ENCODE data around the gene STX8. TPM values are rescaled to one million over a fixed set of nuclear protein-coding genes. Genes with fewer than 3 reads are reported as not detected.

STX8 gene
- total RNA-seq, 2 donors from 2014 or later: 41.6 to 57.2 TPM

DNA sequence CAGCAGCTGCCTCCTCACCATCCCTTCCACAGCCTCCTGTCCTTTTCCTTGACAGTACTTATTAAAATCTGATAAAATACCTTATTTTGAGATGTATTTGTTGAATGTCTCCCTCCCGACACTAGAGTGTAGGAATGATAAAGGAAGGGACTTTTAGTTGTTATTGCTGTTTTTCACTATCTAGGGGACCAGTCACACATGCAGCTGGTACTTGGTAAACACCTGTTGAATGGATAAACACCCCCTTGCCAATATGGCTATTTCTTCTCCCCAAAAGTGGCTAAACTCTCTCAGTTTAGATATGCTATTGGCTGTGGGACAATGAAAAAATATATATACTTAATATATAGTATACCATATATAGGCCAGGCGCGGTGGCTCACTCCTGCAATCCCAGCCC is 96.7 kb downstream of the STX8 start:
- Histone ChIP-seq H3K27ac (no peak overlapping the region), H3K27me3 (no peaks in the 10 kb centered on the region), H3K9me3 (no peaks in the 10 kb centered on the region), H3K9ac (ENCODE audit: low read depth in 2 of 2, low read length in 2 of 2) (no peak overlapping the region), H3K4me1 (no peaks in the 10 kb centered on the region), H3K4me3 (no peak overlapping the region), H3K36me3 (no peaks in the 10 kb centered on the region)
- TF ChIP-seq, protein P1, sequence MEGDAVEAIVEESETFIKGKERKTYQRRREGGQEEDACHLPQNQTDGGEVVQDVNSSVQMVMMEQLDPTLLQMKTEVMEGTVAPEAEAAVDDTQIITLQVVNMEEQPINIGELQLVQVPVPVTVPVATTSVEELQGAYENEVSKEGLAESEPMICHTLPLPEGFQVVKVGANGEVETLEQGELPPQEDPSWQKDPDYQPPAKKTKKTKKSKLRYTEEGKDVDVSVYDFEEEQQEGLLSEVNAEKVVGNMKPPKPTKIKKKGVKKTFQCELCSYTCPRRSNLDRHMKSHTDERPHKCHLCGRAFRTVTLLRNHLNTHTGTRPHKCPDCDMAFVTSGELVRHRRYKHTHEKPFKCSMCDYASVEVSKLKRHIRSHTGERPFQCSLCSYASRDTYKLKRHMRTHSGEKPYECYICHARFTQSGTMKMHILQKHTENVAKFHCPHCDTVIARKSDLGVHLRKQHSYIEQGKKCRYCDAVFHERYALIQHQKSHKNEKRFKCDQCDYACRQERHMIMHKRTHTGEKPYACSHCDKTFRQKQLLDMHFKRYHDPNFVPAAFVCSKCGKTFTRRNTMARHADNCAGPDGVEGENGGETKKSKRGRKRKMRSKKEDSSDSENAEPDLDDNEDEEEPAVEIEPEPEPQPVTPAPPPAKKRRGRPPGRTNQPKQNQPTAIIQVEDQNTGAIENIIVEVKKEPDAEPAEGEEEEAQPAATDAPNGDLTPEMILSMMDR (IDR thresholded peaks at IDR 0.05): no peak
- no peak for DNase-seq
- intact Hi-C loops (cut with DNase I): no loop called here

DNA sequence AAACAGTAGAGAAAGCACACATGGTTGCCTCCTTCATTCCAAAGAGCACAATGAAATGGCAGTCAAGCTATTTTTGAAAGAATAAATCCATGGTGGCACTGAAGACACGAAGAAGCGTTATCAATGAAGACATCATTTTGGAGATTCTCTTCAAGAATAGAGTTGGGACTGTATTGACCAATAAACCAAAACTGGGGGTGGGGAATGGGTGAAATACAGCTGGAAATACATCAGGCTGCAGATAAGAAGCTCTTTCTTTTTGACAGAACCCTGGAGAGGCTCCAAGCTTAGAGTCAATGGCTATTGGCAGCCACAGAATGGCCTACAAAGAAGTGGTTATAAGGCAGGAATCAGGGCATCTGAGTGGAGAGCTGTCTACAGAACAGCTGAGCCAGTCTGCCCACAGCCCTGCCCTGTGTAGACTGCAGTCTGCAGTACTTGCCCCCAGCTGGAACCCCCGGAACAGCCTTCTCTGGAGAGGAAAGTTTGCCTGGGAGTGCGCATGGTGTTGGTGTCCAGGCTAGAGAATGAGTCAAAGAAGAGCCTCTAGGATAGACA is 100.4 kb downstream of the STX8 start:
- intact Hi-C loops (cut with DNase I): no loop called here
- no peaks in the 10 kb centered on the region for H3K9me3 ChIP-seq
- H3K27me3 ChIP-seq: no peaks in the 10 kb centered on the region
- H3K27ac ChIP-seq: no peak overlapping the region
- TF ChIP-seq, protein P1 (IDR thresholded peaks at IDR 0.05): no peak
- H3K36me3 ChIP-seq: no peaks in the 10 kb centered on the region
- no peak overlapping the region for H3K4me3 ChIP-seq
- H3K9ac ChIP-seq (ENCODE audit: low read depth in 2 of 2, low read length in 2 of 2): no peak overlapping the region
- DNase-seq: no peak
- H3K4me1 ChIP-seq: no peaks in the 10 kb centered on the region

- H3K9ac ChIP-seq (ENCODE audit: low read depth in 2 of 2, low read length in 2 of 2): no peak overlapping the region
- H3K36me3 ChIP-seq: no peaks in the 10 kb centered on the region
- intact Hi-C loops (cut with DNase I): no loop called here
- TF ChIP-seq, protein P1 (IDR thresholded peaks at IDR 0.05): no peak
- H3K9me3 ChIP-seq: no peaks in the 10 kb centered on the region
- no peaks in the 10 kb centered on the region for H3K4me1 ChIP-seq
- no peaks in the 10 kb centered on the region for H3K27me3 ChIP-seq
- no peak overlapping the region for H3K4me3 ChIP-seq
- H3K27ac ChIP-seq: no peak overlapping the region
- DNase-seq: no peak
Measured at GRCh38 chr17:9473711-9474110, 101.9 kb downstream of the STX8 start.

DNA sequence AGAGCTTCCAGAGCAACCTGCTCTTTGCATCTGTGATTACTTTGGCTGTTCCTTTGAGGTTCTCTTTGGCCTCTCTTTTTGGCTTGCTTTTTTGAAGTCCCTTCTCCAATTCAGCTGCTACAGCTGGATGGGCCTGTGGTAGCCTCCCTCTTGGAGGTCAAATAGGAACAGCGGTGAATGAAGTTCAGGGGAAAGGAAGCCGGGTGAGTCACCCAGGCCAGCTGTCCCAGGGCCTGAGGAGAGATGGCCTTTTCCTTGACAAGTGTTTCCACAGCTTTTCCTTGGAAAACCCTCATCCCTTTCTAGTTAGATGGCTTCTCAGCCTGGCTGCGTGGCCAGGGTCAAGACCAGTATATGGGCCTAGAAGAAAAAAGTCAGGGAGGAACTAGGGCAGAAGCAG is 103.1 kb downstream of the STX8 start:
- no peaks in the 10 kb centered on the region for H3K4me1 ChIP-seq
- no peaks in the 10 kb centered on the region for H3K36me3 ChIP-seq
- no peak overlapping the region for H3K4me3 ChIP-seq
- DNase-seq: no peak
- H3K9me3 ChIP-seq: no peaks in the 10 kb centered on the region
- intact Hi-C loops (cut with DNase I): no loop called here
- TF ChIP-seq, protein P1 (IDR thresholded peaks at IDR 0.05): no peak
- H3K27ac ChIP-seq: no peak overlapping the region
- no peak overlapping the region for H3K9ac ChIP-seq (ENCODE audit: low read depth in 2 of 2, low read length in 2 of 2)
- no peaks in the 10 kb centered on the region for H3K27me3 ChIP-seq

- H3K36me3 ChIP-seq: no peaks in the 10 kb centered on the region
- H3K27ac ChIP-seq: no peak overlapping the region
- no peaks in the 10 kb centered on the region for H3K4me1 ChIP-seq
- H3K9ac ChIP-seq (ENCODE audit: low read depth in 2 of 2, low read length in 2 of 2): no peak overlapping the region
- H3K27me3 ChIP-seq: no peaks in the 10 kb centered on the region
- TF ChIP-seq, protein P1 (IDR thresholded peaks at IDR 0.05): no peak
- H3K4me3 ChIP-seq: no peak overlapping the region
- H3K9me3 ChIP-seq: no peaks in the 10 kb centered on the region
- intact Hi-C loops (cut with DNase I): no loop called here
- no peak for DNase-seq
Measured at GRCh38 chr17:9472094-9472493, 103.5 kb downstream of the STX8 start.
